GM18526 (cell line): Measurements from ENCODE around the gene TMPRSS3.

Experiments used
- POLR2A ChIP-seq: IDR thresholded peaks from 3 replicates; pipeline ENCODE4 v1.6.1; 2011; ENCODE audit not compliant: insufficient read length; ENCODE audit errors: extremely low read depth

The TMPRSS3 gene

DNA sequence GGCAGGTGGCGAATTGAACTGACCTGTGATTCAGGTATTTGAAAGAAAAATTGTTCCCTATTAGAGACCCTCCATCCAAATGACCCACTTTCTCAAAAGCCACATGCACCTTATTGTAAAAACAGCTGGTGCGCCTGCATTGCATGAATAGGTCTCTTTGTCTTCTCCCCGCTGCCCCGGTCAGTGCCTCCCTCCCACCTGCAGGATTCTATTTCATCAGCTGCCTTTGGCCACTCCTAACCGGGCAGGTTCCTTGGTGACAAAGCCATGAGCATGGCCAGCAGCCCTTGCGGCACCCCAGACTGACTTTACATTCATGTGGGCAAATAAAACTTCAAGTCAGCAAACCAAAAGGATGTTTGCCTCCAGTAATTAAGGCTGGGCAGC is 6.4 kb downstream of the TMPRSS3 start:
- no peak for TF ChIP-seq POLR2A

DNA sequence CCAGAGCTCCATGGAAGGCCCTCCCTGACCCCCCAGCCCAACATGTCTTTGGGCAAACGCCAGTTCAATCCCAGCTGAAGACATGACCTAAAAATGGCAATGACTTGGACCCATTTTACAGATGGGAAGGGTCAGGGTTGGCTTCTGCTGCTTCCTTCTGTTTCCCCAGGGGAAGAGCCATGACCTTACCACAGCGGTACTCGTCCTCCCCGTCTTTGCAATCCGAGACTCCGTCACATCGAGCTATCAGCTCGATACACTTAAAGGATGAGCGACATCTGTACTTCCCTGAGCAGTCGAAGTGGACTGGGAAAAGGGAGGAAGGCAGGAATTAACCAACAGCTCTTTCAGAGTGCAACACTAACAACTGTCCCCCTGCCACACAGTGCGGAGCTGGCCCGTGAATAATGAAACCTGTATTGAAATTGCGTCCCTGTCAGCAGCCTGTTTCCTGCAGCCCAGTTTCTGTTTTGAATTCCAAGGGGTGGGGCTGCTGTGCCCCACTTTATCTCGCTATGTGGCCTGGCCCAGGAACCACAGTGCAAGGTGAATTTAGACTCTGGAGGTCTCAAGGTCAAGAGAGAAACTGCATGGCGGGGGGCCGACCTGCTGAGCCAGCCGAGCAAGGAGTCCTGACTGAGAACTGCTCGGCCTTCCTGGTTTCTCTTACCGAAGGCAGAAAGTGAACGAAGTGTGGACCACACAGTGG is 7.0 kb downstream of the TMPRSS3 start:
- no peak for TF ChIP-seq POLR2A

GRCh38 chr21:42387843-42388340 is 8.0 kb downstream of the TMPRSS3 start:
- no peak for TF ChIP-seq POLR2A

DNA sequence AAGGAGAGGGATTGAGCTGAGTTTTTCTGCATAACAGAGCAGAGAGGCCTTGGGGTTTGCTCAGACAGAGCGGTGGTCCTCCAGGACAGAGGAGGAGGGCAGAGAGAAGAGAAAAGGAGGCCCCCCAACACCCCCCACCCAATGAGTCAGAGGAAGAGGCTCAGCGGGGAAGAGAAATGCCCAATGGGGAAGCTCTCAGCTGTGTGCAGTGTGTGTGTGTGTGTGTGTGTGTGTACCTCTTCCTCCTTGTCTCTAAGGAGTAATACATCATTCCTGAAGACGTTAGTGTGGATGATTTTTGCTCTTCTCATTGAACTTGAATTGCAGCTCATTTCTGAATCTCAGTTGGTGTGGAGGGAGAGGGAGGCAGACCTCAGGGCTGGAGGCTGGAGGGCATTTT is 8.7 kb downstream of the TMPRSS3 start:
- TF ChIP-seq POLR2A = no peak

DNA sequence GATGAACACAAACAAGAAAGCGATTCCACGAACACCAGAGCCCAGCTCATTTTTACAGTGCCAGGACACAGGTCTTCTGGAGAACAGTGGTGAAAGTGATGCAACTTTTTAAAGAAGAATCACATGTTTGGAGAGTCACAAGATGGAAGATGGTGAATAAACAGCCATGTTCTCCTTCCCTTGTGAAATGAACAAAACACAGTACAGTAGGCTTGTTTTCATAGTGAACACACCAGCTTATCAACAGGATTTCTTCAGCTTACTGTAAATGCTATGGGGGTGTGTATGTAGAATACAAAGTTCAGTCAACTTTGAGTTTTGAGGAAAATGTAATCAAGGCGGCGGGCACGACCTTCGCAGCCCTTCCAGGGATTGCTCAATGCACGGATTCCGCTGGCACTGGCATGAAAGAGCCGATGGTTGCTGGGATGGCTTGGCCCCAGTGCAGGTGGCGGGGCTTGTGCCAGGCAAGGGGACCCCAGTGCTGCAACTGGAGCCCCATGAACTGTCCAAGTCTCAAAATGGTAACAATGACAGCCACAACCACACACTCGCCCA is 9.7 kb downstream of the TMPRSS3 start:
- TF ChIP-seq POLR2A = no peak

GRCh38 chr21:42385619-42386018 is 10.2 kb downstream of the TMPRSS3 start:
- no peak for TF ChIP-seq POLR2A

GRCh38 chr21:42384989-42385388 is 10.9 kb downstream of the TMPRSS3 start:
- no peak for TF ChIP-seq POLR2A

GRCh38 chr21:42384156-42384945 is 11.5 kb downstream of the TMPRSS3 start:
- no peak for TF ChIP-seq POLR2A

DNA sequence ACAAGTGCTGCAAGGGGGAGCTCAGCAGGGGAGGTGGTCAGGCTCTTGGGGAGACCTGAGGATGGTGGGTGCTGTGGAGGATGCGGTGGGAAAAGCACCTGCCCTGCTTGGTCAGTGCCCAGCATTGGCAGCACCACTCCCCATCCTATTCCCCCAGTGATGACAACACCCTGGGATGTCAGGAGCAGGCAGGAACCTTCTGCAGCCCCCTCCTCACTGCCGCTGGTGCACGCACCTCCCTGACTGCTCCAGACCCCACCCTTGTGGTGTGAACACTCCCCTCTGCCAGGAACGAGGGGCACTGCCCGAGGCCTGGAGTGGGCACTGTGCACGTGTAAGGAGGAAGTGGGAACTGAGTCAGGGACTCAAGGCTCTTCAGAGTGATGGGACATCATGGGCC is 12.5 kb downstream of the TMPRSS3 start:
- TF ChIP-seq POLR2A = no peak

DNA sequence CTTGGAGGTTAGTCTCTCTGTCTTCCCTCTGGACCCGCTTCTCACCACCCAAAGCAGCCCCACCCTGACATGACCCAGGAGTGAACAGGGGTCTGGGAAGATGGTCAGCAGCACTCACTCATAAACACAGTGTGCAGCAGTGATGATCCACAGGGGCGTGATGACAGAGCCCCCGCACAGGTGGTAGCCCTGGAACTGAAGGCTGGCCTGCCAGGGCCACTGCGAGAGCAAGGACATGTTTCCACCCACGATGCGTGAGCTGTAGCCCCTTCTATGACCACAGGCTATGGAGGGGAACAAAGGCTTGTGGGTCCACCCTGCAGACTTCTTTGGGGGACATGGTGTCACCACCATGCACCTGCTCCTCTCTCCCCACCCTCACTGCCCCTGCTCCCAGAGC is 12.9 kb downstream of the TMPRSS3 start:
- TF ChIP-seq POLR2A = no peak

DNA sequence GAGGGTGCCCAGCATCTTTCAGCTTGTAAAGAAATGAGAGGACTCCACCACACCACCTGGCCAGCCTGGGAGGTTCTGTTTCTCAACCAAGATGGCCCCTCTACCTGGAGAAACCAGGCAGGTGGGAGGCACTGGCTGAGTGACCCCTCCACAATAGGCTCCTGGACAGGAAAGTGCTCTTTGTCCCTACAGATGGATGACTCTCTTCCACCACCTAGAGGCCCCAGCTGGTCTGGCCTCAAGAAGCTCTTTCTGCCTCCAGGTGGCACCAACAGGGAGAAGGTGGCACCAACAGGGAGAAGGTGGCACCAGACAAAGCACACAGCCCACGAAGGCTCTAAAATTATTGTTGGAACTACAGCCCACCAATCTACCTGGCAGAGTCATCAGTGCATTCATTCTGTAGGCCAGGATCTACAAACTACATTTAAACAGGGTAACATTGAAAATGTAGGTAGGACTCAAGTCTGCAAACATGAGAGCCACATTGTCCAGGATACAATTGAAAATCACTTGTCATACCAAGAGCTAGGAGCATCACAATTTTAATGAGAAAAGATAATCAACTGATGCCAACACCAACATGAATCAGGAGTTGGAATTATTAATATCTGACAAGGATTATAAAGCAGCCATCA is 14.4 kb downstream of the TMPRSS3 start:
- TF ChIP-seq POLR2A = no peak

- no peak for TF ChIP-seq POLR2A
Measured at GRCh38 chr21:42379426-42380215, 16.2 kb downstream of the TMPRSS3 start.

DNA sequence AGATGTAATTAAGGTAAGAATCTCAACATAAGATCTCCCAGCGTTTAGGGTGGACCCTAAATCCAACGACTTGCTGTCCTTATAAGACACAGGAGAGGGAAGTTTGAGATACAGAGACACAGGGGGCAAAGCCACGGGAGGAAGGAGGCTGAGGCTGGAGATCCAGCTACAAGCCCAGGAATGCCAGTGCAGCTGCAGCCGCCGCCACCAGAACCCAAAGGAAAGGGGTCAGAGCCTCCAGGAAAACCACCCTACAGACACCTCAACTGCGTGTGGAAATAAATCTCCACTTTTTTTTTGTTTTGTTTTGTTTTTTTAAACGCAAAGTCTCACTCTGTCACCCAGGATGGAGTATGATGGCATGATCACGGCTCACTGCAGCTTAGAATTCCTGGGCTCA is 17.4 kb downstream of the TMPRSS3 start:
- no peak for TF ChIP-seq POLR2A

GRCh38 chr21:42377951-42378340 is 17.9 kb downstream of the TMPRSS3 start:
- TF ChIP-seq POLR2A = no peak
